ENCODE data around the gene CAPN12.
"Not testable (repeated sequence)": the region's sequence is repeated elsewhere in the genome, so short reads cannot be mapped to it uniquely, and the experiment has no call there.

Gene CAPN12

GRCh38 chr19:38753783-38754182 is 9.5 kb upstream of the CAPN12 start:
- WGBS, 2 experiments, result 90 to 91% methylated on average over 3 of the region's 3 CpGs
- H3K36me3 ChIP-seq (ENCODE audit: control insufficient read depth, insufficient read depth, low read length); H3K27me3 ChIP-seq (ENCODE audit: control insufficient read depth, insufficient read depth, low read length, poor library complexity, severe bottlenecking); H3K9me3 ChIP-seq (ENCODE audit: control insufficient read depth, low read length); H3K4me3 ChIP-seq (ENCODE audit: insufficient read depth, low read depth, low read length); H3K4me1 ChIP-seq (ENCODE audit: control insufficient read depth, insufficient read depth, low read length); H3K27ac ChIP-seq (ENCODE audit: insufficient read depth, low read depth, low read length, poor library complexity, severe bottlenecking): not testable (repeated sequence)

- H3K4me1 ChIP-seq (ENCODE audit: control insufficient read depth, insufficient read depth, low read length), result no peaks in the 10 kb centered on the region
- no peaks in the 10 kb centered on the region for H3K36me3 ChIP-seq (ENCODE audit: control insufficient read depth, insufficient read depth, low read length)
- H3K27ac ChIP-seq (ENCODE audit: insufficient read depth, low read depth, low read length, poor library complexity, severe bottlenecking), result no peak overlapping the region
- no peaks in the 10 kb centered on the region for H3K9me3 ChIP-seq (ENCODE audit: control insufficient read depth, low read length)
- 86 to 89% methylated on average over 7 of the region's 7 CpGs for WGBS, 2 experiments
- no peak overlapping the region for H3K4me3 ChIP-seq (ENCODE audit: insufficient read depth, low read depth, low read length)
- H3K27me3 ChIP-seq (ENCODE audit: control insufficient read depth, insufficient read depth, low read length, poor library complexity, severe bottlenecking), result no peaks in the 10 kb centered on the region
Measured at GRCh38 chr19:38745316-38745715, 1.0 kb upstream of the CAPN12 start.

- no peaks in the 10 kb centered on the region for H3K36me3 ChIP-seq (ENCODE audit: control insufficient read depth, insufficient read depth, low read length)
- no peak overlapping the region for H3K4me3 ChIP-seq (ENCODE audit: insufficient read depth, low read depth, low read length)
- no peaks in the 10 kb centered on the region for H3K9me3 ChIP-seq (ENCODE audit: control insufficient read depth, low read length)
- WGBS, 2 experiments, result 92 to 93% methylated on average over 6 of the region's 6 CpGs
- no peak overlapping the region for H3K27ac ChIP-seq (ENCODE audit: insufficient read depth, low read depth, low read length, poor library complexity, severe bottlenecking)
- H3K4me1 ChIP-seq (ENCODE audit: control insufficient read depth, insufficient read depth, low read length), result no peaks in the 10 kb centered on the region
- H3K27me3 ChIP-seq (ENCODE audit: control insufficient read depth, insufficient read depth, low read length, poor library complexity, severe bottlenecking), result no peaks in the 10 kb centered on the region
Measured at GRCh38 chr19:38744874-38745273, 600 bp upstream of the CAPN12 start.

- Histone ChIP-seq H3K27ac (ENCODE audit: insufficient read depth, low read depth, low read length, poor library complexity, severe bottlenecking) (no peak overlapping the region), H3K27me3 (ENCODE audit: control insufficient read depth, insufficient read depth, low read length, poor library complexity, severe bottlenecking) (no peaks in the 10 kb centered on the region), H3K9me3 (ENCODE audit: control insufficient read depth, low read length) (no peaks in the 10 kb centered on the region), H3K4me3 (ENCODE audit: insufficient read depth, low read depth, low read length) (no peak overlapping the region), H3K4me1 (ENCODE audit: control insufficient read depth, insufficient read depth, low read length) (no peaks in the 10 kb centered on the region), H3K36me3 (ENCODE audit: control insufficient read depth, insufficient read depth, low read length) (no peaks in the 10 kb centered on the region)
- WGBS, 2 experiments, result 87 to 90% methylated on average over 19 of the region's 20 CpGs
Measured at GRCh38 chr19:38743394-38744297, 628 bp downstream of the CAPN12 start.

DNA sequence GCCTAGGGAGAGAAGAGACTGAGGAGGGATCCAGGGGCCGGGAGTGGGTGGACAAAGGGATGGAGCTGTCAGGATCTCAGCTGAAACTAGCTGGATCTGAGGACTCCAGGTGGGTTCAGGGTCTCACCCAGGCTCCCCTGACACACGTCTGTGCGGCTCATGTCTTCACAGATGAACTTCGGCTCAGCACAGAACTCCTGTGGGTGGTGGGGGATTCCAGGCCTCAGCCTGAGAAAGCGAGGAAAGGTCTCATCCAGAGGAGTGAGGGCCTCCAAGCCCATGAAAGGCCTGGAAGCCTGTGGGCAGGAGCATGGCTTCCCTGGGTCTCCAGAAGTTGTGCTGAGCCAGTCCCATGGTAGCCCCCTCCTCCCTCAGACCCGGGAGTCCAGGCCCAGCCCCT is 1.4 kb downstream of the CAPN12 start:
- H3K36me3 ChIP-seq (ENCODE audit: control insufficient read depth, insufficient read depth, low read length), result no peaks in the 10 kb centered on the region
- WGBS, 2 experiments, result 91 to 92% methylated on average over 6 of the region's 6 CpGs

DNA sequence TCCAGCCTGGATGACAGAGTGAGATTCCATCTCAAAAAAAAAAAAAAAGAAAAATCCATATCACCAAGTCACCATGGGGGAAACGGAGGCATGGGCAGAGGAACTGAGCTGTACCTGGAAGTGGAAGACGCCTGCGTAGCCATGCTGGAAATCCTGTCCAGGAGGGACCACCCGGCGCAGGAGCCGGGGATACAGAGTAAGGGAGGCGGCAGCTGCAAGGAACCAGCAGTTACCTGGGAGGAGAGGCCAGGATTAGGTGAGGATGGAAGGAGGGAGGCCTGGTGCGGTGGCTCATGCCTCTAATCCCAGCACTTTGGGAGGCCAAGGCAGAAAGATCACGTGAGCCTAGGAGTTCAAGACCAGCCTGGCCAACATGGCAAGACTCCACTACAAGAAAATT is 2.0 kb downstream of the CAPN12 start:
- peaks cover 2% of the 10 kb centered on the region for H3K4me1 ChIP-seq (ENCODE audit: control insufficient read depth, insufficient read depth, low read length)
- H3K27ac ChIP-seq (ENCODE audit: insufficient read depth, low read depth, low read length, poor library complexity, severe bottlenecking), result no peak overlapping the region
- no peak overlapping the region for H3K4me3 ChIP-seq (ENCODE audit: insufficient read depth, low read depth, low read length)
- H3K9me3 ChIP-seq (ENCODE audit: control insufficient read depth, low read length), result no peaks in the 10 kb centered on the region
- WGBS, 2 experiments, result 94 to 96% methylated on average over 9 of the region's 9 CpGs
- H3K27me3 ChIP-seq (ENCODE audit: control insufficient read depth, insufficient read depth, low read length, poor library complexity, severe bottlenecking), result peaks cover 8% of the 10 kb centered on the region
- H3K36me3 ChIP-seq (ENCODE audit: control insufficient read depth, insufficient read depth, low read length), result no peaks in the 10 kb centered on the region

More for the DNA sequence above, 1.4 kb downstream of the CAPN12 start:
- no peak overlapping the region for H3K27ac ChIP-seq (ENCODE audit: insufficient read depth, low read depth, low read length, poor library complexity, severe bottlenecking)
- H3K4me1 ChIP-seq (ENCODE audit: control insufficient read depth, insufficient read depth, low read length), result no peaks in the 10 kb centered on the region
- H3K9me3 ChIP-seq (ENCODE audit: control insufficient read depth, low read length), result no peaks in the 10 kb centered on the region
- no peak overlapping the region for H3K4me3 ChIP-seq (ENCODE audit: insufficient read depth, low read depth, low read length)
- H3K27me3 ChIP-seq (ENCODE audit: control insufficient read depth, insufficient read depth, low read length, poor library complexity, severe bottlenecking), result peaks cover 3% of the 10 kb centered on the region

GRCh38 chr19:38741670-38742069 is 2.6 kb downstream of the CAPN12 start:
- Histone ChIP-seq H3K4me1 (ENCODE audit: control insufficient read depth, insufficient read depth, low read length) (peaks cover 6% of the 10 kb centered on the region), H3K27ac (ENCODE audit: insufficient read depth, low read depth, low read length, poor library complexity, severe bottlenecking) (no peak overlapping the region), H3K9me3 (ENCODE audit: control insufficient read depth, low read length) (no peaks in the 10 kb centered on the region), H3K27me3 (ENCODE audit: control insufficient read depth, insufficient read depth, low read length, poor library complexity, severe bottlenecking) (peaks cover 14% of the 10 kb centered on the region), H3K36me3 (ENCODE audit: control insufficient read depth, insufficient read depth, low read length) (no peaks in the 10 kb centered on the region), H3K4me3 (ENCODE audit: insufficient read depth, low read depth, low read length) (no peak overlapping the region)
- 96 to 97% methylated on average over 15 of the region's 15 CpGs for WGBS, 2 experiments

DNA sequence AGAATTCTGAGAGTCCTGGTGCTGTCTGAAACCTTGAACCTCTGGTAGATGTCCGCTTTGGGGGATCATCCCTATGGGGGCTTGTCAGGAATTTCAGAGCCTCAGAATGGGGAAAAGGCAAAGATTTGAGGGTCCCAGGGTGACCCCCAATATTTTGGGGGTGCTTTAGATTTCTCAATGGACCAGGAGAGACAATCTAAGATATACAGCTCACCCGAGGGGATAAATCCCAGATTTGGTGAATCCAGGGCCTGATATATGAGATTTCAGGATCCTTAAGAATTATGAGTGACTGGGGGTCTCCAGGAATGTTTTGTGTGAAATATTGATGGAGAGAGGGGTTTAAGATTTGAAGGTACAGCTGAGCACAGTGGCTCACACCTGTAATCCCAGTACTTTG is 3.3 kb downstream of the CAPN12 start:
- no peaks in the 10 kb centered on the region for H3K36me3 ChIP-seq (ENCODE audit: control insufficient read depth, insufficient read depth, low read length)
- H3K27me3 ChIP-seq (ENCODE audit: control insufficient read depth, insufficient read depth, low read length, poor library complexity, severe bottlenecking), result peaks cover 21% of the 10 kb centered on the region
- H3K9me3 ChIP-seq (ENCODE audit: control insufficient read depth, low read length), result no peaks in the 10 kb centered on the region
- H3K4me3 ChIP-seq (ENCODE audit: insufficient read depth, low read depth, low read length), result no peak overlapping the region
- H3K4me1 ChIP-seq (ENCODE audit: control insufficient read depth, insufficient read depth, low read length), result peaks cover 6% of the 10 kb centered on the region
- H3K27ac ChIP-seq (ENCODE audit: insufficient read depth, low read depth, low read length, poor library complexity, severe bottlenecking), result no peak overlapping the region
- 94 to 97% methylated on average over 2 of the region's 2 CpGs for WGBS, 2 experiments

DNA sequence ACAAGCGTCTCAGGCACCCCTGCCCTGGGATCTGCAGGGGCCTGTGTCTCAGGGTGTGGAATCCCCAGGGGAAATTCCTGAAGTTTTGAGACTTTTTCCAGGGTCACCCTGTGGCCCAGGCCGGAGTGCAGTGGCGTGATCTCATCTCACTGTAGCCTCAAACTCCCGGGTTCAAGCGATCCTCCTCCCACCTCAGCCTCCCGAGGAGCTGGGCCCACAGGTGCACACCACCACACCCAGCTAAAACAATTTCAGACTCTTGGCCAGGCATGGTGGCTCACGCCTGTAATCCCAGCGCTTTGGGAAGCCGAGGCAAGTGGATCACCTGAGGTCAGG is 4.0 kb downstream of the CAPN12 start:
- H3K36me3 ChIP-seq (ENCODE audit: control insufficient read depth, insufficient read depth, low read length), result no peaks in the 10 kb centered on the region
- H3K4me3 ChIP-seq (ENCODE audit: insufficient read depth, low read depth, low read length), result no peak overlapping the region
- peaks cover 6% of the 10 kb centered on the region for H3K4me1 ChIP-seq (ENCODE audit: control insufficient read depth, insufficient read depth, low read length)
- H3K27me3 ChIP-seq (ENCODE audit: control insufficient read depth, insufficient read depth, low read length, poor library complexity, severe bottlenecking), result peaks cover 21% of the 10 kb centered on the region
- H3K9me3 ChIP-seq (ENCODE audit: control insufficient read depth, low read length), result no peaks in the 10 kb centered on the region
- H3K27ac ChIP-seq (ENCODE audit: insufficient read depth, low read depth, low read length, poor library complexity, severe bottlenecking), result no peak overlapping the region
- 91 to 95% methylated on average over 9 of the region's 9 CpGs for WGBS, 2 experiments

DNA sequence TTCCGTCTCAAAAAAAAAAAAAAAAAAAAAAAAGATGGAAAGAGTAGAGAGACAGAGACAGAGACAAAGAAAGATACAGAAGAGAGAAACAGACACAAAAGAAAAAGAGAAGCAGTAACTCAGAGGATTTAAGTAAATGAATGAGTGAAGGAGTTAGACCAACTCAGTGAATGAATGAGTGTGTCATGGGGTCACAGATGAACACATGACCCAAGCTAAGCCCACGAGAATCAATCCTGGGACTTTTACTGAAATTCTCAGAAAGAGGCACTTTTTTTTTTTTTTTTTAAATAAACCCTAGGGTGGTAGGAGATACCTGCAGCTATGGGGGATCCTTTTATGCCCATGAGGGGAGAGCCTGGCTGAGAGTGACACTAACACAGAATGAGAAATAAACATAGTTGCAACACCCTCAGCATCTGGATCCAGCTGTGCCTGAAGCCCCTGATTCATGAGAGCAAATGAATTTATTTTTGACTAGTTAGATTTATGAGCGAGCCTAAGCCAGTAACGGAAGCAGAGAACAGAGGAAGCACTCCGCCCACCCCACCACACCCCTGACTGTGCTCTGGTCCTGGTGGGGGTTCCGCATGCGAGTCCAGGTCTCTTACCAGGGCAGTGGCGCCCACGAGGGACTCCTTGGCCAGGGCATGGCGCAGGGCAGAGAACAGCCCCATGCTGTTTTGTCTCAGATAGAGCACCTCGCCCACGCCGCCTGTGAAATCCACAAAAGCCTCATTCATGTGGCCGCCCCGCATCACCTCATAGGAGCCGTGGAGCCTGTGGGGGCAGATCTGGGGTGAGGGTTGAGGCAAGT is 4.6 kb downstream of the CAPN12 start:
- H3K27me3 ChIP-seq (ENCODE audit: control insufficient read depth, insufficient read depth, low read length, poor library complexity, severe bottlenecking), result peaks cover 21% of the 10 kb centered on the region
- H3K27ac ChIP-seq (ENCODE audit: insufficient read depth, low read depth, low read length, poor library complexity, severe bottlenecking), result no peak overlapping the region
- no peak overlapping the region for H3K4me3 ChIP-seq (ENCODE audit: insufficient read depth, low read depth, low read length)
- peaks cover 11% of the 10 kb centered on the region for H3K4me1 ChIP-seq (ENCODE audit: control insufficient read depth, insufficient read depth, low read length)
- WGBS, 2 experiments, result 91 to 93% methylated on average over 16 of the region's 16 CpGs
- H3K36me3 ChIP-seq (ENCODE audit: control insufficient read depth, insufficient read depth, low read length), result no peaks in the 10 kb centered on the region
- H3K9me3 ChIP-seq (ENCODE audit: control insufficient read depth, low read length), result no peaks in the 10 kb centered on the region
